Smooth muscle cell (in vitro differentiated cells): Measurements from ENCODE around the gene TUBA4A. TPM values are rescaled to one million over a fixed set of nuclear protein-coding genes. Genes with fewer than 3 reads are reported as not detected.
A peak's percentile ranks its signal among the peaks of the same experiment; 100 is the strongest.

ENCODE experiments used
- DNase-seq: peaks from one replicate; lab custom pipeline; 2025; ENCODE audit not compliant: unreplicated experiment; lab: John Stamatoyannopoulos, UW
- H2AFZ ChIP-seq: fragments of 200-600 bp; sonication (generic); 2 replicates; pipeline ENCODE4 v1.6.0; 2016; ENCODE audit warnings: antibody characterized with exemption, low read depth, mild to moderate bottlenecking
- H3F3A ChIP-seq: fragments of 200-600 bp; sonication (generic); 2 replicates; pipeline ENCODE4 v1.6.0; 2017; ENCODE audit warnings: antibody characterized with exemption, low read depth
- H3K27ac ChIP-seq: fragments of 200-600 bp; sonication (generic); 2 replicates; pipeline ENCODE4 v1.5.1; 2016; ENCODE audit warnings: low read depth, mild to moderate bottlenecking
- H3K27me3 ChIP-seq: fragments of 200-600 bp; sonication (generic); 2 replicates; pipeline ENCODE4 v1.6.1; 2016; ENCODE audit warnings: low read depth, mild to moderate bottlenecking
- H3K36me3 ChIP-seq: fragments of 200-600 bp; sonication (generic); 2 replicates; pipeline ENCODE4 v1.5.1; 2016; ENCODE audit warnings: low read depth
- H3K4me1 ChIP-seq: fragments of 200-600 bp; sonication (generic); 2 replicates; pipeline ENCODE4 v1.5.1; 2016; ENCODE audit warnings: low read depth
- H3K4me2 ChIP-seq: fragments of 200-600 bp; sonication (generic); 2 replicates; pipeline ENCODE4 v1.6.0; 2016; ENCODE audit warnings: mild to moderate bottlenecking
- H3K4me3 ChIP-seq: fragments of 200-600 bp; sonication (generic); 2 replicates; pipeline ENCODE4 v1.5.1; 2016; ENCODE audit warnings: mild to moderate bottlenecking
- H3K79me2 ChIP-seq: fragments of 200-600 bp; sonication (generic); 2 replicates; pipeline ENCODE4 v1.6.0; 2016; ENCODE audit warnings: low read depth, mild to moderate bottlenecking
- H3K9ac ChIP-seq: fragments of 200-600 bp; sonication (generic); 2 replicates; pipeline ENCODE4 v1.6.0; 2016; ENCODE audit warnings: low read depth
- H3K9me3 ChIP-seq: fragments of 200-600 bp; sonication (generic); replicated peaks from 2 replicates; pipeline ENCODE4 v1.5.1; 2016; ENCODE audit warnings: low read depth
- H4K20me1 ChIP-seq: fragments of 200-600 bp; sonication (generic); 2 replicates; pipeline ENCODE4 v1.6.0; 2016; ENCODE audit warnings: low read depth
- WGBS: methylation state at CpG from one replicate; pipeline ENCODE4 v1.1.7; 2016; ENCODE audit warnings: low lambda C conversion rate; 5-methylcytosine and 5-hydroxymethylcytosine counted together
- polyA plus RNA-seq: library from polyadenylated mRNA; unstranded; fragments of >200 nt; fragmentation: Nextera tagmentation; extraction: Ambion mirVana; gene quantifications from 2 replicates; pipeline ENCODE4 v1.2.1, GENCODE V29; 2016
- total RNA-seq: library from RNA; depleted of rRNA; stranded (reverse); fragments of >200 nt; gene quantifications from 2 replicates; pipeline ENCODE4 v1.2.3, GENCODE V29; 2014
- TF ChIP-seq, protein P1 (sequence below): fragments of 200-600 bp; sonication (generic); IDR thresholded peaks from 2 replicates; pipeline ENCODE4 v1.5.1; 2017; ENCODE audit warnings: borderline replicate concordance, mild to moderate bottlenecking, antibody characterized with exemption; ENCODE audit not compliant: insufficient read depth, poor library complexity, severe bottlenecking

The TUBA4A gene
- total and polyA plus RNA-seq, 2 experiments from 2014 or later, result 29.4 to 53.2 TPM

DNA sequence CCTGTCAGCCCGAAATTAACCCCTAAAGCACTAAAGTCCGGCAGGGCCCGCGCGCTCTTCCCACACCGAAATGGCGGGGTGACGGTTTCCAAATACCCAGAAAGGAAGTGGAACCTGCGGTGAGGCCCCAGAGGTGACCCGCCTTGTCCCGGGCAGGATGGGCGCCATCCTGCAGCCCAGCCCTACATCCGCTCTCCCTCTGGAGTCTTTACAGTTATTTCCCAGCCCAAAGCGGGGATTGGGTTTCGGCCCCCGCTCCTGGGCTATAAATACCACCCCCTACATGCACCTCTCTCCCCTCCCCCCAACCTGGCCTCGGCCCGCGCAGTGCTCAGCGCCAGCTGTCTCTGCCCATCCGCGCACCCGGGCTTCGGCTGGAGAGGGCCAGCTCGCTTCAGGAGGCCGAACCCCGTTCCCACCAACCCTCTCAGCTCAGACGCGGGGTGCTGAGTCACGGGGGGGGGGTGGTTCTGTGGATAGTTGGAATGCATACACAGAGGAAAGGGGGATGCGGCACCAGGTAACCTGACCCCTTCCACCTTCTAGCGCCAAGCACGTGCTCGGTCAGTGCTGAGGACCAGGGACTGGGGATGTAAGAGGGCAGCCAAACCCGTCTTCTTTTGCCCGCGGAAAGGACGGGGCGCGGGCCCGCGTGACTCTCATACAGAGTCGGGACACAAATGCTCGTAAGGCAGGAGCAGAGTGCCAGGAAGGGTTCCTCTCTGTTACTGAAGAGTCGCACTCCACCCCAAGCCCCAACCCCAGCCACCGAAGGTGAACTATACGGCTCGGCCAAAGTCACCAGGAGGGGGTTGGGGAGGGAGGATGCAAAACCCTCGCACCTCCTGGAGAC, 592 bp downstream of the TUBA4A start, which contains the start of gene TUBA4B:
Gene TUBA4B (plus strand): TSS at position 344 of the 853 bp plus-strand sequence. CDS start 165 bp downstream, at position 509.
- peaks cover 20% of the 10 kb centered on the region for H3K4me1 ChIP-seq
- peaks cover 54% of the 10 kb centered on the region for H3K27me3 ChIP-seq
- peak within 1 kb of the TSS; percentile 45 for H3K9ac ChIP-seq
- H3K36me3 ChIP-seq, result no peaks in the 10 kb centered on the region
- TF ChIP-seq, protein P1, sequence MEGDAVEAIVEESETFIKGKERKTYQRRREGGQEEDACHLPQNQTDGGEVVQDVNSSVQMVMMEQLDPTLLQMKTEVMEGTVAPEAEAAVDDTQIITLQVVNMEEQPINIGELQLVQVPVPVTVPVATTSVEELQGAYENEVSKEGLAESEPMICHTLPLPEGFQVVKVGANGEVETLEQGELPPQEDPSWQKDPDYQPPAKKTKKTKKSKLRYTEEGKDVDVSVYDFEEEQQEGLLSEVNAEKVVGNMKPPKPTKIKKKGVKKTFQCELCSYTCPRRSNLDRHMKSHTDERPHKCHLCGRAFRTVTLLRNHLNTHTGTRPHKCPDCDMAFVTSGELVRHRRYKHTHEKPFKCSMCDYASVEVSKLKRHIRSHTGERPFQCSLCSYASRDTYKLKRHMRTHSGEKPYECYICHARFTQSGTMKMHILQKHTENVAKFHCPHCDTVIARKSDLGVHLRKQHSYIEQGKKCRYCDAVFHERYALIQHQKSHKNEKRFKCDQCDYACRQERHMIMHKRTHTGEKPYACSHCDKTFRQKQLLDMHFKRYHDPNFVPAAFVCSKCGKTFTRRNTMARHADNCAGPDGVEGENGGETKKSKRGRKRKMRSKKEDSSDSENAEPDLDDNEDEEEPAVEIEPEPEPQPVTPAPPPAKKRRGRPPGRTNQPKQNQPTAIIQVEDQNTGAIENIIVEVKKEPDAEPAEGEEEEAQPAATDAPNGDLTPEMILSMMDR, result no peak
- H4K20me1 ChIP-seq, result no peaks in the 10 kb centered on the region
- H3K4me3 ChIP-seq, result peak within 1 kb of the TSS; percentile 57
- H3K9me3 ChIP-seq, result no peaks in the 10 kb centered on the region
- H3K79me2 ChIP-seq, result no peaks in the 10 kb centered on the region
- peaks cover 17% of the 10 kb centered on the region for H3F3A ChIP-seq
- peak within 1 kb of the TSS; percentile 71 for H2AFZ ChIP-seq
- H3K27ac ChIP-seq, result no peak within 1 kb of the TSS
- DNase-seq, result no peak
- WGBS, result 3% methylated on average over 49 of the region's 49 CpGs
- peak within 1 kb of the TSS; percentile 92 for H3K4me2 ChIP-seq

DNA sequence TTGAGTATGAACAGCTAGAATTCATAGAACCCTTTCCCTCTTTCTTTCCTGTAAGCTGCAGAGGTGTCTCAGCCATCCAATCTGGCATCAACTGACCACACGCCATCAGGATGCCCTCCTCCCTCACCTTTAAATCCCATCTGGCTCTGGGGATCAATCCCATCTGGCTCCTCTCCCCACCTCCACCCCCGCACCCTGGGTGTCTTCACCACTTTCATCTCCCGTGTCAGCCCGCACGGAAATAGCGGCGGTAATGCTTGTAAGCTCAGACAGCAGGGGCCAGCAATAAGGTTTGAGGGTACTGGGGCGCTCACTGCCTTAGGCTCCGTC, 1.2 kb downstream of the TUBA4A start:
- Histone ChIP-seq H3K9ac (no peak overlapping the region), H2AFZ (no peak overlapping the region), H3K4me3 (peak overlapping the region; percentile 57), H3K4me2 (peak overlapping the region; percentile 92), H3K36me3 (no peaks in the 10 kb centered on the region), H3K9me3 (no peaks in the 10 kb centered on the region), H4K20me1 (no peaks in the 10 kb centered on the region), H3K79me2 (no peaks in the 10 kb centered on the region), H3F3A (peaks cover 17% of the 10 kb centered on the region), H3K27me3 (peaks cover 54% of the 10 kb centered on the region), H3K4me1 (peaks cover 20% of the 10 kb centered on the region), H3K27ac (no peak overlapping the region)
- TF ChIP-seq, protein P1, result no peak
- DNase-seq, result no peak
- WGBS, result 14% methylated on average over 9 of the region's 9 CpGs

DNA sequence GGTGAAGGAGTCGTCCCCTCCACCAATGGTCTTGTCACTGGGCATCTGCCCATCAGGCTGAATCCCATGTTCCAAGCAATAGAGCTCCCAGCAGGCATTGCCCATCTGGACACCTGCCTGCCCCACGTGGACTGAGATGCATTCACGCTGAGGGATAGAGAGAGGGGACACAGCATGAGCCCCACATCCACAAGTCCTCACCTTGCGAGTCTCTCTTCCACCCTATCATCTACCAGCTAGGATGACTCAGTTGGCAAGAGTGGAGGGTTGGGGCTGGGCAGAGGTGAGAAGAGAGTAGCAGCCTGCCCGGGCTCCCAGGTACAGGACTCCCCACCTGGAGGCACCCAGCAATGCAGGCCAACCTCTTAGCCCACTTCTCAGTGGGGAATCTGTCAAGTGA, 1.6 kb downstream of the TUBA4A start:
- no peak overlapping the region for H3K27ac ChIP-seq
- no peak overlapping the region for H3K9ac ChIP-seq
- no peaks in the 10 kb centered on the region for H3K79me2 ChIP-seq

More for the DNA sequence above, 1.6 kb downstream of the TUBA4A start:
- H3K9me3 ChIP-seq, result no peaks in the 10 kb centered on the region
- H3F3A ChIP-seq, result peaks cover 17% of the 10 kb centered on the region
- TF ChIP-seq, protein P1, result no peak
- H3K4me1 ChIP-seq, result peaks cover 20% of the 10 kb centered on the region
- DNase-seq, result no peak
- H4K20me1 ChIP-seq, result no peaks in the 10 kb centered on the region
- H3K27me3 ChIP-seq, result peaks cover 54% of the 10 kb centered on the region
- H2AFZ ChIP-seq, result no peak overlapping the region
- H3K4me3 ChIP-seq, result no peak overlapping the region
- peak overlapping the region; percentile 29 for H3K4me2 ChIP-seq
- 68% methylated on average over 5 of the region's 5 CpGs for WGBS
- no peaks in the 10 kb centered on the region for H3K36me3 ChIP-seq
